ENCODE data around the gene FHIP2A. TPM values are rescaled to one million over a fixed set of nuclear protein-coding genes. Genes with fewer than 3 reads are reported as not detected.
A peak's percentile ranks its signal among the peaks of the same experiment; 100 is the strongest.
"Not testable (repeated sequence)": the region's sequence is repeated elsewhere in the genome, so short reads cannot be mapped to it uniquely, and the experiment has no call there.

Gene FHIP2A, protein sequence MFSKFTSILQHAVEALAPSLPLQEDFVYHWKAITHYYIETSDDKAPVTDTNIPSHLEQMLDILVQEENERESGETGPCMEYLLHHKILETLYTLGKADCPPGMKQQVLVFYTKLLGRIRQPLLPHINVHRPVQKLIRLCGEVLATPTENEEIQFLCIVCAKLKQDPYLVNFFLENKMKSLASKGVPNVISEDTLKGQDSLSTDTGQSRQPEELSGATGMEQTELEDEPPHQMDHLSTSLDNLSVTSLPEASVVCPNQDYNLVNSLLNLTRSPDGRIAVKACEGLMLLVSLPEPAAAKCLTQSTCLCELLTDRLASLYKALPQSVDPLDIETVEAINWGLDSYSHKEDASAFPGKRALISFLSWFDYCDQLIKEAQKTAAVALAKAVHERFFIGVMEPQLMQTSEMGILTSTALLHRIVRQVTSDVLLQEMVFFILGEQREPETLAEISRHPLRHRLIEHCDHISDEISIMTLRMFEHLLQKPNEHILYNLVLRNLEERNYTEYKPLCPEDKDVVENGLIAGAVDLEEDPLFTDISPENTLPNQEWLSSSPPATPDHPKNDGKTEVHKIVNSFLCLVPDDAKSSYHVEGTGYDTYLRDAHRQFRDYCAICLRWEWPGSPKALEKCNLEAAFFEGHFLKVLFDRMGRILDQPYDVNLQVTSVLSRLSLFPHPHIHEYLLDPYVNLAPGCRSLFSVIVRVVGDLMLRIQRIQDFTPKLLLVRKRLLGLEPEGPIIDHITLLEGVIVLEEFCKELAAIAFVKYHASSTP
- total RNA-seq (2014; rRNA removed; shearing (Covaris generic)) = 18.5 and 24.8 TPM in 2 replicates

GRCh38 chr10:114821293-114821914 lies at the start of gene FHIP2A:
TSS of gene FHIP2A (plus strand) at chr10:114821780. CDS start at chr10:114822079, 299 bp downstream.
- no peaks in the 10 kb centered on the region for H3K9me3 ChIP-seq (replicated peaks)
- H3K36me3 ChIP-seq = peaks cover 17% of the 10 kb centered on the region
- peaks cover 30% of the 10 kb centered on the region for H3K4me1 ChIP-seq (replicated peaks)
- no peaks in the 10 kb centered on the region for H3K27me3 ChIP-seq (replicated peaks)
- H3K4me3 ChIP-seq = peak within 1 kb of the TSS; percentile 97
- peak within 1 kb of the TSS; percentile 92 for H3K27ac ChIP-seq
- peak; percentile 76 to 84 for DNase-seq (ENCODE audit: low read depth in 1 of 2, low spot score in 2 of 2)

GRCh38 chr10:114772496-114773196 lies 48.9 kb upstream of the FHIP2A start:
- Histone ChIP-seq H3K9me3 (replicated peaks) (no peaks in the 10 kb centered on the region), H3K27ac (no peak overlapping the region), H3K4me3 (no peak overlapping the region), H3K27me3 (replicated peaks) (no peaks in the 10 kb centered on the region; the same call in 1 of the 2 replicates), H3K36me3 (no peaks in the 10 kb centered on the region), H3K4me1 (replicated peaks) (no peaks in the 10 kb centered on the region; the same call in 1 of the 2 replicates)
- no peak for DNase-seq (ENCODE audit: low read depth in 1 of 2, low spot score in 2 of 2)

- Histone ChIP-seq H3K27me3 (replicated peaks) (no peaks in the 10 kb centered on the region), H3K9me3 (replicated peaks) (no peaks in the 10 kb centered on the region), H3K27ac (no peak overlapping the region), H3K4me1 (replicated peaks) (no peaks in the 10 kb centered on the region; the same call in 1 of the 2 replicates), H3K36me3 (no peaks in the 10 kb centered on the region), H3K4me3 (no peak overlapping the region)
- DNase-seq (ENCODE audit: low read depth in 1 of 2, low spot score in 2 of 2) = no peak
These were observed 48.4 kb upstream of the FHIP2A start for GRCh38 chr10:114773197-114773532.

DNA sequence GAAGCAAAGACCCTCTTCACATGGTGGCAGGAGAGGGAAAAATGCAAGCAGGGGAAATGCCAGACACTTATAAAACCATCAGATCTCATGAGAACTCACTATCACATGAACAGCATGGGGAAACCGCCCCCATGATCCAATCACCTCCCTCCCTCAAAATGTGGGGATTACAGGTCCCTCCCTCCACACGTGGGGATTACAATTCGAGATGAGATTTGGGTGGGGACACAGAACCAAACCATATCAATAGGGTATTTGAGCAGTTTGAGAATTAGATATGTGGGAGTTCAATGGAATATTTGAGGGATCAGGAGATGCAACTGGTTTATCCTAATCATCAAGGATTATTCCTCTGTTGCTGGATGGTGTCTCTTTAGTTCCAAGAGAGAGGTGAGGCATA lies 46.5 kb upstream of the FHIP2A start:
- H3K4me1 ChIP-seq (replicated peaks) = peaks cover 15% of the 10 kb centered on the region
- not testable (repeated sequence) for H3K4me3 ChIP-seq; H3K27ac ChIP-seq; H3K9me3 ChIP-seq (replicated peaks); H3K27me3 ChIP-seq (replicated peaks); H3K36me3 ChIP-seq; DNase-seq (ENCODE audit: low read depth in 1 of 2, low spot score in 2 of 2)

DNA sequence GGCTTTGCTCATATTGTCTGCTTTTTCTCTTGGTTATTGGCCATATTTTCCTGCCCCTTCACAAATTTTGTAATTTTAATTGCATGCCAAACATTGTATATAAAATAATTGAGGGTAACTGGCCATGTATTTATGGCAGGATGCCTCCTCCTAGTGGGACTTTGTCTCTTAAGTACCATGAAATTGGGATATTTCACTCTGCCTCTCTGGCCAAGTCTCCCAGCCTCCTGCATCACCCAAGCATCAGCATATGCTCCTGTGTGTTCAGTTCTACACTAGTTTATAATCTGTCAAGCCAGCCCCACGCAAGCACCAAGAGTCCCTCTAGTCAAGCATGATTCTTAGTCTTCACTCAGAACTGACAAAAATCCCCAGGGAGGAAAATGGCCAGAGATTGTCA lies 44.2 kb upstream of the FHIP2A start:
- no peaks in the 10 kb centered on the region for H3K36me3 ChIP-seq
- no peaks in the 10 kb centered on the region for H3K27me3 ChIP-seq (replicated peaks)
- peaks cover 28% of the 10 kb centered on the region for H3K4me1 ChIP-seq (replicated peaks)
- no peak overlapping the region for H3K4me3 ChIP-seq
- H3K27ac ChIP-seq = no peak overlapping the region
- no peak for DNase-seq (ENCODE audit: low read depth in 1 of 2, low spot score in 2 of 2)
- no peaks in the 10 kb centered on the region for H3K9me3 ChIP-seq (replicated peaks)

DNA sequence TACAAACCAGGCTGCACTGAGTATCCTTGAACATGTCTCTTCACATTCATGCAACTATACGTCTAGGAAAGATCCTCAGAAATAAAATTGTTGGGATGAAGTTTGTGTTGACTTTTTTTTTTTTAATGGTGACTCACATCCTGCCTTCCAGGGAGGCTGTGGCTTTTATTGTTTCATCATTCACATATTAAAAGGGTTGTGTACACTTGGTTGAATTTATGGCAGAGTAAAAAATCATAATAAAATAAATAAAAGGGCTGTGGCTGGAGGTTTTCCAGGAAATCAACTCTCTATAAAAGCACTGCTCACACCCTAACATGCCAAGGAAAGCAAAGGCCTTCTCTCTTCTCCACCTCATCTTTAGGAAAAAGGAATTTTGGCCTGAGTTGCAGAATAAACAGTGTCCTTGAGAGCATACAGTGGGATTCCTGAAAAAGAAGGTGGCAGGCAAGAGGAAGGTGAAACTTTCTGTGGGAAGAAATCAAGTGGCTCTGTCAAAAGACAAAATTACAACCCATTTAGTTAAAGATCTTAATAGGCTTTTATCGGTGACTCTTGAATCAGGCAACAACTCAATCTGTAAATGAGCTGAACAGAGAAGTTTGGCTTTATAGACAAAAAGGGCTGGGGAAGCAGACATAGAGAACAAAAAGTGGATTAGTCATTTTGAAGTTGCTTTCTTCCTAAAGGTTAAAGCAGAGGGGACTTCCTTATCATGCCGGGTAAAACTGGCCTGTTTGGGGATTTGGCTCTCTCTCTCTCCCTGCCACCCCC lies 41.6 kb upstream of the FHIP2A start:
- H3K27ac ChIP-seq = peak overlapping the region; percentile 57
- H3K36me3 ChIP-seq = no peaks in the 10 kb centered on the region
- no peaks in the 10 kb centered on the region for H3K9me3 ChIP-seq (replicated peaks)
- DNase-seq (ENCODE audit: low read depth in 1 of 2, low spot score in 2 of 2) = peak; percentile 64 to 96
- no peak overlapping the region for H3K4me3 ChIP-seq
- H3K4me1 ChIP-seq (replicated peaks) = peaks cover 28% of the 10 kb centered on the region
- H3K27me3 ChIP-seq (replicated peaks) = no peaks in the 10 kb centered on the region

- no peaks in the 10 kb centered on the region for H3K36me3 ChIP-seq
- peak overlapping the region; percentile 57 for H3K27ac ChIP-seq
- H3K27me3 ChIP-seq (replicated peaks) = no peaks in the 10 kb centered on the region
- H3K9me3 ChIP-seq (replicated peaks) = no peaks in the 10 kb centered on the region
- peaks cover 28% of the 10 kb centered on the region for H3K4me1 ChIP-seq (replicated peaks)
- H3K4me3 ChIP-seq = no peak overlapping the region
- DNase-seq (ENCODE audit: low read depth in 1 of 2, low spot score in 2 of 2) = no peak
These were observed 40.9 kb upstream of the FHIP2A start for GRCh38 chr10:114780577-114781184.

GRCh38 chr10:114782666-114783065 lies 38.9 kb upstream of the FHIP2A start:
- Histone ChIP-seq H3K4me3 (no peak overlapping the region), H3K4me1 (replicated peaks) (peaks cover 28% of the 10 kb centered on the region), H3K27ac (no peak overlapping the region), H3K36me3 (no peaks in the 10 kb centered on the region), H3K27me3 (replicated peaks) (no peaks in the 10 kb centered on the region), H3K9me3 (replicated peaks) (no peaks in the 10 kb centered on the region)
- DNase-seq (ENCODE audit: low read depth in 1 of 2, low spot score in 2 of 2) = no peak

DNA sequence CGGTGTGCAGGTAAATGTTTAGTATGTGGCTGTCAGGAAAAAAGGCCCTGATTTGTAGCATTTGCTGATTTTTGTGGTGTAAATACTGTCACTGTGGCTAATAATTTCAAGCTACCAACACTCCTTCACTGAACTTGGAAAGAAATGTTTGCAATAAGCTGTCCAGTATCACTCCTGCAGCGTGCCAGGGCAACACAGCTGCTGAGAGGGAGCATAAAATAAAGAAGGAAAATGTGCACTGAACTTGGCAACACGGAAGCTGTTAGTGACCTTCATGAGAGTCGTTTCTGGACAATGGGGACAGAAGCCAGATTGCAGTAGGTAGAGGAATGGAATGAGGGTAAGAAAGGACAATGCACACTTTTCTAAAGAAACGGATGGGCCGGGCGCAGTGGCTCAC lies 37.9 kb upstream of the FHIP2A start:
- H3K4me1 ChIP-seq (replicated peaks) = peaks cover 29% of the 10 kb centered on the region
- DNase-seq (ENCODE audit: low read depth in 1 of 2, low spot score in 2 of 2) = no peak
- no peaks in the 10 kb centered on the region for H3K27me3 ChIP-seq (replicated peaks)
- no peaks in the 10 kb centered on the region for H3K36me3 ChIP-seq
- no peak overlapping the region for H3K27ac ChIP-seq
- no peak overlapping the region for H3K4me3 ChIP-seq
- H3K9me3 ChIP-seq (replicated peaks) = no peaks in the 10 kb centered on the region

GRCh38 chr10:114786492-114786891 lies 35.1 kb upstream of the FHIP2A start:
- not testable (repeated sequence) for H3K9me3 ChIP-seq (replicated peaks); H3K4me1 ChIP-seq (replicated peaks); H3K27ac ChIP-seq; H3K27me3 ChIP-seq (replicated peaks); H3K4me3 ChIP-seq; H3K36me3 ChIP-seq
- DNase-seq (ENCODE audit: low read depth in 1 of 2, low spot score in 2 of 2) = peak in 1 of 2 experiments; percentile 38

GRCh38 chr10:114787131-114787530 lies 34.4 kb upstream of the FHIP2A start:
- DNase-seq (ENCODE audit: low read depth in 1 of 2, low spot score in 2 of 2); H3K27ac ChIP-seq; H3K36me3 ChIP-seq: not testable (repeated sequence)

DNA sequence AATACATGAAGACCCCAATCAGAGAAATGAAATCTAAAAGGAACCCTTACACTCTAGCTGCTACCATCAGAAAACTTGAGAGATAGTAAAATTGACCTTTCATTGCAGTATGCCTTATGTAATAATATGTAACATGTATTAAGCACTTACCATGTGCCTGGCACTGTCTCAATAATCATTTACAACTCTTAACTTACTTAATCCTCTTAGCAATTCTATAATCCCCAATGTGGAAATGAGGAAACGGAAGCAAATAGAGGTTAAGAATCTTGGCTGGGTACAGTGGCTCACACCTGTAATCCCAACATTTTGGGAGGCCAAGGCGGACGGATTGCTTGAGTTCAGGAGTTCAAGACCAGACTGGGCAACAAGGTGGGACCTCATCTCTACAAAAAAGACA lies 29.8 kb upstream of the FHIP2A start:
- no peak for DNase-seq (ENCODE audit: low read depth in 1 of 2, low spot score in 2 of 2)
- H3K9me3 ChIP-seq (replicated peaks) = no peaks in the 10 kb centered on the region
- no peak overlapping the region for H3K4me3 ChIP-seq
- H3K36me3 ChIP-seq = no peaks in the 10 kb centered on the region
- no peaks in the 10 kb centered on the region for H3K27me3 ChIP-seq (replicated peaks)
- no peak overlapping the region for H3K27ac ChIP-seq
- H3K4me1 ChIP-seq (replicated peaks) = peaks cover 9% of the 10 kb centered on the region

More at GRCh38 chr10:114787131-114787530, 34.4 kb upstream of the FHIP2A start:
- H3K27me3 ChIP-seq (replicated peaks); H3K4me3 ChIP-seq; H3K9me3 ChIP-seq (replicated peaks); H3K4me1 ChIP-seq (replicated peaks): not testable (repeated sequence)
